Fibroblast of skin of left biceps (primary cell): ENCODE data around the gene FAM221B.

Experiments
- DNase-seq, 2 experiments: peaks; one replicate each; pipeline ENCODE4 v3.0.0-alpha.2; 2013; ENCODE audit warnings: low read depth in 2 of 2

Gene FAM221B

DNA sequence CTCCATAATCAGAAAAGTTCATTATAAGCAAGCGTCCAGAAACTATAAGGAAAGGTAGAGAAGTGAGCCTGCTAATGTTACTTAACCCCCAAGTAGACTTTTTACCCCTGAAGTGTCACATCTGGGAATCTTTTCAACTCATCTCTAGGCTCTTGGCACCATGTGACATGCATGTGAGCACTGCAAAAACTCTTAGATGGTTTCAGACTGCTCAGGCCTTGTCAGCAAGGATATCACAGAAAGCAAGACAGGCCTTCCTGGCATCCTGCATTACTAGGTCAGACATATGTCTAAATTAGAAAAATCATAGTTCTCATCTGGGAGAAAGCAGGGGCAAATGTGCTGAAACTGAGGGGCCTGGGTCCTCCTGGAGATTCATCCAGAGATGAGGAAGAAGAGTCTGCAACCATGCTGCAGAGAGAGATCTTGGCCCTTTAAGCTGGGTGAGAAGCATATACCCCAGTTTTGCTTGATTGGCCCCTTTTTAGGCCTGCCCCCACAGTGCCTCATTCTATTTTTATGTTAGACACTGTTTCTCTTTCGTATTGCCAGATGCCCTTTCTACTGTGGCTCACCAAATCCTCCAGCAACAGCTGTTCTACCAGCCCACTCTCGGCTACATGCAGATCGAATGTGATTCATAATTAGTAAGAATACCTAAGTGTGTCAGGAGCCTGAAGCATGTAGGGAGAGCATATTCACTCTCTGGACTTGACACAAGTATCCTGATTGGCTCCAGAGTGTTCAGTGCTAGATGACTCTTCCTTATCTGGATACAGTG lies 19.4 kb upstream of the FAM221B start:
- peak; percentile 32 to 42 for DNase-seq

DNA sequence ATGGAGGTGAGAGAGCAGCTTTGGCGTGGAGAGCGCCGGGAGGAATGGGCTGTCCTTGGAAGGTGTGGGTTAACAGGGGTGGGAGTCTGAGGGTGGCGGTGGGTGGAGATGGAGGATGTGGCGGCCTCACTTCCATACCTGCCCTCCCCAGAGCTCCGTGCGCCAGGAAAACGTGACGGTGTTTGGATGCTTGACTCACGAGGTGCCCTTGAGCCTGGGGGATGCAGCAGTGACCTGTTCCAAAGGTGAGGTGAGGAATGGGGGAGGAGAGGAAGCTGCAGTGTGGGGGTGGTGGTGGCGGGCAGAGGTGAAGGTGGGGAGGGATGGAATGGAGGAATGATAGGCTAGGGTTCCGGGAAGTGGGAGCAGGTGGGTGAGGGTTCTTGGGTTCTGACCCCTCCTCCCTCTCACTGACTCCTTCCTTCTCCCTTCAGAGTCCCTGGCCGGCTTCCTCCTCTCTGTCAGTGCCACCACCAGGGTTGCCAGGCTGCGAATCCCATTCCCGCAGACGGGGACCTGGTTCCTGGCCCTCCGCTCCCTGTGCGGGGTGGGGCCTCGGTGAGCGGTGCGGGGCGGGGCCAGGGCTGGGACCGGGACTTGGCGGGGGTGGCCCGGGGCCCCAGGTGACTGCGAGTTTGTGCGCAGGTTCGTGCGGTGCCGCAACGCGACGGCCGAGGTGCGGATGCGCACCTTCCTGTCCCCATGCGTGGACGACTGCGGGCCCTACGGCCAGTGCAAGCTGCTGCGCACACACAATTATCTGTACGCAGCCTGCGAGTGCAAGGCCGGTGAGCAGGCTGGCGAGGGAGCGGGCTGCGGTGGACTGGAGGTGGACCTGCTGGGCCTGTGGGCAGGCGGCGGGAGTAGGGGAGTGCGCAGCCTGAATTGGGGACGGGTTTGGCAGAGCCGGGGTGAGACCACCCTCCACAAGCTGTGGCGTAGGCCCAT lies 17.6 kb upstream of the FAM221B start:
- no peak for DNase-seq

DNA sequence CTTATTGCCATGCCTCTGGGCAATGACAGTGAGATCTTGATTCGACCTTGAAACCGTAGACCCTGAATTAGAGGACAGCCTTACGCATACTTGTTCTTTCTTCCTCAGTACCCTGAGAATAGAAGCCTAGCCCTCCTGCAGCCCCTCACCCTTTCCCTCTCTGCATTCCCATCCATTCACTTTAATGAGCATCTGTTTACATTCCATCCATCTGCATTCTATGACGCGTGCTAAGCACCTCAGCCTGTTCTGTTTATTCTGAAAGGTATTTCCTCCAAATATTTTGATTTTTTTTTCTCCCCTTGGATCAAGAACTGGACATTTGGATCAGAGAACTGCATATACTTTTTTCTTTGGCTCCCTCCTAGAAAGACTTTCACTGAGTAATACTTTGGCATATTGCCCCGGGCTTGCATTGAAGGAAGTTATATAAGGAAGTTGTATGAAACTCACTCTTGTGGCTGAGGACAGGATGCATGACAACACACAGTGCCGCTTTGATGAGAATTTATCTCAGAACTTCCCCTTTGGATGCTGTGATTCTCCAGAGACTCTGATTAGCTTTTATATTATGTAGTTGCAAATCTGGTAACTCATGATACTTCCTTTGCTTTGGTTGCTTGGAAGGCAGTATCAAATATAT lies 16.2 kb upstream of the FAM221B start:
- DNase-seq: peak; percentile 75 to 78

DNA sequence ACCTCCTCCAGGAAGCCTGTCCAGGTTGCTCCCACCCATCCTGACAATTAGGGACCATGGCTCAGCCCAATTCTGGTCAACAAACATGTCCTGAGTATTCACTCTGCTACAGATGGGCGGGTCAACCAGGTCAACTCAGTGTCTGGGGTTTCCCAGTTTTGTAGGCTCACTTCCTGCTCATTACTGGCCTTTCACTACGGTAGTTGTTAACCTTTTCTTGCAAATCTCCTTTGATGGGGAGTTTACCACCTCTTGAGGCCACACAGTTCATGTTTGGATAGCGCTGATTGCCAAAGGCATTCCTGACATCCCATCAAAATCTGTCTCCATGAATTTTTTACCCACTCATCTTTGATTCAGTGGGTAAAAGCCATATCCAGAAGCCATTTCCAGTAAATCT lies 14.3 kb upstream of the FAM221B start:
- no peak for DNase-seq

DNA sequence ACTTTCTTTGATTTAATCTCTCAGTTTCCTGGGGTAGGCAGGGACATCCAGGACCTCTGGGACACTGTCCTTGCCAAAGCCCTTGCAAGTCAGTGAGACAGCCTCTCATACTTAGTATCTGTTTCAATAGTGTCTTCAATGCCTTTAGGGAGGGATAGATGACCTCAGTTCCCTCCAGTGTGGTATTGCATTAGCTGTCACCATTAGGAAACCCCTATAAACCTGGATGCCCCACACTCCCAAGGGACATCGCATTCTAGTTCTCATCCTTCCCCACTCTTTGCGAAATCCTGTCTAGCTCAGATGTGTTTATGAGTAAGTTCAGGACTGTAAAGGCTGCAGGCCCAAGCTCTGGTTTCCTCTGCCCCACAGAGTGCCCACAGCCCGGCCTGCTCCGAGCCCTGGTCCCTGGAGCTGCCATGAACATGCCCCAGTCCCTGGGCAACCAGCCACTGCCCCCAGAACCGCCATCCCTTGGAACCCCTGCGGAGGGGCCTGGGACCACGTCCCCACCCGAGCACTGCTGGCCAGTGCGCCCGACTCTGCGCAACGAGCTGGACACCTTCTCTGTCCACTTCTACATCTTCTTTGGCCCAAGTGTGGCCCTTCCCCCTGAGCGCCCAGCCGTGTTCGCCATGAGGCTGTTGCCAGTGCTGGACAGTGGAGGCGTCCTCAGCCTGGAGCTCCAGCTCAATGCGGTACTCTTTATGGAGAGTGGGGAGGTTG lies 13.7 kb upstream of the FAM221B start:
- no peak for DNase-seq

DNA sequence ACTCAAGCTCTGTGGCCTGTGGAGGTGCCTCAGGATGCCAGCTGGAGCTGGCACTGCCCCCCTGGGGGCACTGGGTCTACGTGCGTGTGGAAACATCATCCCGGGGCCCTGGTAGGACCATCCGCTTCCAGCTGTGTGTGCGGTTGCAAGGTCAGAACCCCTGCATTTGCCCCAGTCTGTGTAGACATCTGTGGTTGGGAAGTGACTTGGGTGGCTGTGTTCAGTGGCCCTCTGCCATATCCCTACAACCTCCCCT lies 13.0 kb upstream of the FAM221B start:
- no peak for DNase-seq

DNA sequence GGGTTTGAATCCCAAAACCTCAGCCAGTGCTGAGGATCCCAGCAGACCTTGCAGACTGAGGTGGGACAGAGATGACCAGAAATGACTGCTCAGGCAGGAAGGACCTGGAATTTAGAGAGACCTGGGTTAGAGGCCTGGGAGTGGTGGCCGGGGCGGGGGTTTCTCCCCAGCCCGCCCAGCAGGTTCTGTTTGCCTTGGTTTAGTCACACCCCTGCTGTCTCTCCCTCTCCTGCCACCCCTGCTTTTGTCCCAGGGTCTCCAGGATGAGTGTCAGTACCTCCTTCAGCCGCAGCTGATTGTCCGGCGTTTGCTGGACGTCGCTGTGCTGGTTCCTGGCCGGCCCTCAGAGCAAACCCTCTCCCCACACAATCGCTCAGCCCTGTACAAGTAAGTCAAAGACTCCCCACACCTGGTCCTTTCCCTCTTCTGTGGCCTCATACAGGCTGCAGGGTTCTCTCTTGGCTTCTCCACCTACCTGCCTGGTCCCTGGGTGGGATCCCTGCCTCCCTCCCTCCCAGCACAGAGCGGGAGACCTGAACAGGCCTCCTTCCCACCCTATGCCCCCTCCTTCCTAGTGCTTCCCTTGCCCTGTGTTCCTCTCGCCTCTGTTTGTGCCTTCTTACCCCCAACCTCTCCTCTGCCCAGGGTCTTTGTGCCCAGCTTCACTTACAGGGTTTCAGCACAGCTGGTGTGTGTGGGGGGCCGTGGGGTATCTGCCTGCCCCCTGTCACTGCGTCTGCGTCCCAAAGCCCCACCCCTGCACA lies 12.5 kb upstream of the FAM221B start:
- no peak for DNase-seq

DNA sequence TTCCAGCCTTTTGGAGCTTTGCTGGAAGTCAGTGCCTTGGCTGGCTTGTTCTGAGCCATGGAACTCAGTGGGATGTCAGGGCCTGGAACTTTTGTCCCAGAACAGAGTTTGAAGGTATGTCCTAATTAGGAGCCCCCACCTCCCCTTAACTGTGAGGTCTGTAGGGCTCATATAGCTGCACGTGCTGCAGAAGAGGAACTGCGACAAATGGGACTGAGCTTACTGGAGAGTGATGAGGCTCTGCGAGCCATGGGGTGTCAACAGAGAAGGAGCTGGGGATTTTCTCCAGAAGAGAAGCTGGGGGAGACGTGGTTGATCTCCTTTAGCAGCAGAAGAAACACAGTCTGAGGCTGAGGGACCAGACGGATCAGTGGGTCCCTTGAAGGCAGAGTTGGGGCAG lies 11.4 kb upstream of the FAM221B start:
- DNase-seq: no peak

DNA sequence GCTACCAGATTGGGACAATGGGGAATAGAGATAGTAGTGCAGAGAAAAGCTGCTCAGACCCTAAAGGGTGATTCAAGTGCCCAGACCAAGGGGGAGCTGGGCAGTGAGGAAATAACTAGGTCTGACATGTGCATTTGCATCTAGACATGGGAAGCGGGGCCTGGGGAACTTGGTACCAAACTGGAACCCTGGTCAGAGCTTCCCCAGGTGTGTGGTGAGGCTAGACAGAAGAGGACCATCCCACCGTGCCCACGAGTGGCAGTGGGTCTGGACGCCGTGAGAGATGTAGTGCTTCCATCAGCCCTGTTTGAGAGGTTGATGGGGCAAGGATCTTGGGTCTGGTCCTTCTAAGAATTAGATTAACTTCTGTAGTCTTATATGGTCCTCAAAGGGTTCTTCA lies 8.1 kb upstream of the FAM221B start:
- no peak for DNase-seq

DNA sequence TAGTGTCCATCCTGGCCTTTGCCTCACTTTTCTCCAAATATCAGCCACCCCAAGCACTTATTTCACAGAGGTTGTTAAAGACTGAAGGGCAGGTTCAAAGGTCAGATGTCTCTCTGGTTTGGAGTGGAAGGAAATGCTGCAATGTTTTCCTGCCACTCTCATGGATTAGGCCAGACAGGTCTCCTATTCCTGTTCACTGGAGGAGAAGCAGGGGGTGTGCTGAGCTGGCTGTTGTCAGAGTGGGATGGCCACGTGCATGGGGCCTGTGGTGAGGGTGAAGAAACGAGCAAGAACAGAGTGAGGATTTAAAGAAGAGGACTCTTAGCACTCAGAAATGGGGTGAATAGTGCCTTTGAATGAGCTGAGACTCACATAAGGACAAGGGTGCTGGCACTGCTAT lies 7.2 kb upstream of the FAM221B start:
- no peak for DNase-seq

DNA sequence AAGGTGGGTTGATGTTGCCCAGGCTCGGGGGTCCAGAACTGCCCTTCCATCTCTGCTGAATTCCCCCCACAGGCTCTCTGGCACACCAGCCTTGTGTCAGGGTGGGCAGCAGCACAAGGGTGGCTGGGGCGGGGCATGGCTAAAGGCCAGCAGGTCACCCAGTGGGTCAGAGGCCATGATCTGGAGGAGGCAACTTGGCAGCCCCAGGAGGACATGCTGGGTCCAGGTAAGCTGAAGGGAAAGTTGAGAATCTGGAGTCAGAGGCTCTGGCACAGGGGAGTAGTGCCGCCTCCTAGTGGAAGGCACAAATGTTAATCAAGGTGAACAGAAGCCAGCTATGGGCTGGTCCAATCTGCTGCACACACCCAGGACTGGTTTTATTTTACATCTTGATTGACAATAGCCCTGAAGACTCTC lies 6.7 kb upstream of the FAM221B start:
- no peak for DNase-seq

DNA sequence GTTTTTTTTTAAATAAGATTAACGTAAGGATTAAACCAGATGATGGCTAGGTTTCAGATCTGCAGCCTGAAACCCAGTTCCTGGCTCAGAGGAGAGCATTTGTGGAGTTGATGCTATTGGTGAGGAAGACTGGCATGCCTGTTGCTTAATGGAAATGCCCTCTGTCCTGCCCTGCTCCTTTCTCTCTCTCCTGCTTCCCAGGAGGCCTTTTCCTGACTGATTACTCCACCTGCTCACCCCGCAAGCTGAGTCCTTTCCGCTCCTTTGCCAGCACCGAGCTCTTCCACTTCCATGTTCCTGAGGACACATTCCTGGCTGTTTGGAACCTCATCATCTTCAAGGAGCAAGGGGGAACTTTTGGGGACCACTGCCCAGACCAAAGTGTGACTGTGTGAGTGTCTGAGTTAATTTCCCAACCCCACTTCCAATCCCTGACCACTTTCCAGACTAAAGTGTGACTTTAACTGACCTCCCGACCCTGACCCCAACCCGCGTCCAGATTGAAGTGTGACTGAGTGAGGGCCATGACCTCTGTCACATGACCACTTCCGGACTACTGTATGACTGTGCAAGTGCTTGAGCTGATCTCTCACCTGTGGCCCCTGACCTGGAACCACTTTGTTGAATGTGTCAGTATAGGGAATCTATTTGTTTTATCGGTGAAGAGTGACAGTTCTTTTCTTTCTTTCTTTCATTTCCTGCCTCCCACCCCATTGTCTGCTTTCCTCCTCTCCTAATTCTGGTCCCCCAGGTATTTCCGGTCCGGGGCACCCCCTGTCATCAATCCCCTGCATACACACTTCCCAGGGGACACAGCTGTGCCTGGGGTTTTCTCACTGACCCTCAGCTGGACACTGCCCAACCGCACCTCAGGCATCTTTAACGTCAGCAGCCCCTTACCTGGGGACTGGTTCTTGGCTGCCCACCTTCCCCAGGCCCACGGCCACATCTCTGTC lies 6.0 kb upstream of the FAM221B start:
- no peak for DNase-seq

DNA sequence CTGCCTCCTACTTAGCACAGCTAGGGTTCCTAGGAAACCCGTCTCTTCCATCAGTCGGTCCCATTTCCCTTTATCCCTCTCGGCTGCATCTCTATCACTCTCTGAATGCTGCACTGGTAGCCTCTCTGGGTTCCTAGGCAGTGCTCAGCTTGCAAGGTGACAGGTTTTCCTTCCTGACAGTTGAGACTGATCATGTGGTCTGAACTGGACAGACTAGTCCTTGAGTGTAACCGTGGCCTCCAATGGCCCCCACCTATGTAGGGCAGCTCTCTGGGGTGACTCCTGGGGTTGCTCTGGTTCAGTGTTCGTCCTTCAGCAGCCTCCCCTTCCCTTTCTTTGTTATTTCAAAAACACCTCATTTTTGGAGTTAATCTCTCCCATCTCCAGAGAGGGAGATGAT lies 4.3 kb upstream of the FAM221B start:
- no peak for DNase-seq

DNA sequence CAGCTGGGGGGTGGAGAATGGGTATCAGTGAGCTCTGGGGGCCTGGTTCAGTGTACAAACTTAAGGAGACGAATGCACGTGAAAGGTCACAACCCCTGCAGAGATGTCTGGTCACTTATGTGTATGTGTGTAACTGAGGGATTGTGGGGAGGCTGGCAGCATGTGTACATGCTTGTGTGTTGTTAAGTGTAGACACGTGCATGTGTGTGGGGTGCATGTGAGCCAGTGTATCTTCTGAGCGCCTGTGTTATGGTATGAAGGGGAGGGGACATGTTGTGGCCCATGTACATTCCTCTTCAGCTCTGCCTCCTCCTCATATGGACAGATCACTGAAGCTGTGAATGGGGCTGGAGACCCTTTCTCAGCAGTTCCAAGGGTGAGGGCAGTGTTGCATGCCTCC lies 2.5 kb upstream of the FAM221B start:
- no peak for DNase-seq

DNA sequence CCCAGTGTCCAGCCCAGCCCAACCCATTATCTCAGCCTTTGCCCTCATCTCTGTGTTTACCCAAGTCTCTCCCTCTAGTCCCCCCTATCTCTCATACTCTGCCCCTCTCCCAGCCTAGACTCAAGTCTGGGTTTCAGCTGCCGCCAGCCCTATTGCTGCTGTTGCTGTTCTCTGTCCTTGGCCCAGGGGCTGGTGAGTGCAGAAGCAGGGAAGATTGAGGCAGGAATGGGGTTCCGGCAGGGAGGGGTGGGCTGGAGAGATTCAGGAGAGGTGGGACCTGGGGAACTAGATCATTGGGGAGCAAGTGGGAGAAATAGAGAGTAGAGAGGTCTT lies 1.2 kb upstream of the FAM221B start:
- DNase-seq: no peak

DNA sequence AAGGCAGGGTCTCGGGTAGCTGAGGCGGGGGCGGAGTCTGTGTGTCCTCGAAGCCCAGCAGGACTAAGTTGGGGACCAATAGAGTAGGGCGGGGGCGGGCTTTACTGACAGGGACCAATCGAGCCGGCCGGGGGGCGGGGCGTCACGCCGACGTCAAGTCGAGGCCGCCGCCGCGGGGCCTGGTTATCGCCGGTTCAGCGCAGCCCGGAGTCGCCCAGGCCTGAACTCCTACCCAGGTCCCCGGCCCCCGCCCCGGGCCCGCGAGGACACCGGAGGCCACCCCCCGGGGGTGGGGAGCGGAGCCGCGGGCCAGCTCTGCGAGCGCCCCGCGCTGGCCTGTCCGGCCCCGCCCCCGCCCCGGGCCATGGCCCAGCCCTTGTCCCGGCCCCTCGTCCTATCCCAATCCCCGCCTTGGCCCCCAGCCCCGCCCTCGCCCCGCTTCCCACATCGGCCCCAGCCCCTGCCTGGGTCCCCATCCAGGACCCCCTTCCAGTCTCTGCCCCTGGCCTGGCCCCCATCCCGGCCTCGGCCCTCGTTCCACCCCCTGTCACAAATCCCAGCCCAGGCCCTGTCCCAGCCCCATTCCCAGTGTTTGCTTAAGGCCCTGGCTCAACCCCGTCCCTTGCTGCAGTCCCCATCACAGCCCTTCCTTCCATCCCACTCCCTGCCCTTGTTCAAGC lies 692 bp upstream of the FAM221B start, which contains the start of gene TMEM8B:
Gene TMEM8B (plus strand): TSS at position 145 of the 680 bp plus-strand sequence. CDS start 220 bp downstream, at position 365.
- peak; percentile 63 to 69 for DNase-seq

DNA sequence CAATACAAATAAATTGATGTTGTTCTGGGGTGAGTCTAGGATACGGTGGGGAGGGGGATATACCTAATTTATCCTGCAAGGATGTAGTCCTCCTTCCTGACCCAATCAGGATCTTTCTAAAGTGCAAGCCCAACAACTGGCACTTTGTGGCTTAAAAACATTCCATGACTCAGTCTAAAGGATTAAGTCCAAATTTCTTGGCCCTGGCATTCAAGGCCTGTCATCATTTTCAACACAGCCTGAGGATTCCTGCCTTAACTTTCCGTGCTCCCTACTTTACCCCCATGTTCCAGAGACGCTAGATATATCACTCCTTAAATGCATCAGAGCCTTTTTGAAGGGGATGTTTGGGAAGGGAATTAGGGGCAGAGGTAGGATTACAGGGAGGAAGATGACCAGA lies 1.0 kb downstream of the FAM221B start:
- no peak for DNase-seq

DNA sequence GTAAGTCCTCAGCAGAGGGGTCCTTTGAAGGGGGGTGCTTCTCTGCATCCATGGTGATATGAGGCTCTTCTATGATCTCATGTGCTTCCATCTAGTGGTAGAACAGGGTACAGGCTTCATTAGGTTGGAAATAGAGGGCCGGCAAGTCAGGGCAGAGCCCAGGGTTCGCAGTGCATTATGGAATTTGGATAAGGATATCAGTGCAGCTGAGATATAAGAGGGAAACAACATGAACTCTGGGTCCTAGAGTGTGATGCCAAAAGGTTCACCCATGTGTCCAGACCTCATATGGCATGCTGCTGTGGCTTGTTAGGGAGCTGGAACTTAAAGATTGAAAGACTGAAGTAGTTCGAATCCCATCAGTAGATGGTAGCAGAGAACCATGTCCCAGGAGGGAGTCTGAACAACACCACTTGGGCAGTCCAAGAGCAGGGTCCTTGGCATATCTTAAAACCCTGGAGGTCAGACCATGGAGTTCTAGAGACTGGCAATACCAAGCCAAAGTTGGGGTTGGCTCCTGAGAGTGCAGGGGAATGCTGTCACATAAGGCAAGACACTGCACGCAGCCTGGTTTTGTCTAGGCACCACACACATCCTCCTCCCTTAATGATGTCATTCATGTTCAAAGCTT lies 2.3 kb downstream of the FAM221B start:
- DNase-seq: no peak

DNA sequence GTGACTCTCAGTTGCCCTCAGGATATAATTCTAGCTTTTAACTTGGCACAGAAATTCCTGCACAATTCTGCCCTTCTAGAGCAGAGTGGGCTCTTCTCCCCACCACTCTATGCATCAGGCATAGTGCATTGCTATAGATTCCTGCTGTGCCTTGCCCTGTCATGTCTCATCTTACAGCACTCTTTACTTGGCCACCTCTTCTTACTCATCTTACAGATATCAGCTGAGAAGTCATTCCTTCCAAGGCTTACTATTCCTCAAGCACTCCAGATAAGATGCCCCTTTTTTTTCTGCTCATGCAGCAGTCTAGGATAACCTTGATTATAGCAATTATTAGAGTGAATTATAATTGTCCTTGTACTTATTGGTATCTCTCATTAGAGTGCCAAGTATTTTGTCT lies 5.6 kb downstream of the FAM221B start:
- no peak for DNase-seq
